ENCODE results near the gene BASP1. TPM values are rescaled to one million over a fixed set of nuclear protein-coding genes. Genes with fewer than 3 reads are reported as not detected.
A peak's percentile ranks its signal among the peaks of the same experiment; 100 is the strongest.
"Not testable (repeated sequence)": the region's sequence is repeated elsewhere in the genome, so short reads cannot be mapped to it uniquely, and the experiment has no call there.

BASP1 gene
- total RNA-seq, 1 experiment from 2014 or later = 12.6 TPM

DNA sequence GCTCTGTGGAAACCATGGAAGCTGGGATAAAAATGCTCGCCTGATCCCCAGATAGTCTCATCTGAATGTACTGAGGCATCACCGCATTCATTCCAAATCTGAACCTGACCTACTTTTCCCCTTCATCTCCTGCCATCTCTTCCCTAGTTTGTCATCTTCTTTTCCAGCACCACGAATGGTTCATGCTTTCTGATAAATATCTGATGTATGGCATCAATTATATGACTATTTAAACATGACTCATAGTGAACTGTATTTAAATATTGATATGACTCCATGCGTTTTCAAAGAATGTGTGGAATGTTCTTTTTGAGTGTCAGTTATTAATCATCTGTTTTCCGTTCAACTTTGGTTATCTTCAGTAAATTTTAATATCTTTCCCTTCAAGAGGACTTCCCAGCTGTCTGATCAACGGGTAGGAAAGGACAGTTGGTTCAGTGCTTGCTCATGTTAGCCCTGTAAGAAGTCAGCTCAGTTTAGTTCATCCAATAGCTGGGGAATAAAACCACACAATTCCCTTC is 21.1 kb downstream of the BASP1 start:
- in situ Hi-C loops (cut with HindIII; ENCODE audit: low pct_unique_long_range_greater_than_20kb, low sequenced_read_pairs) = no loop called here

DNA sequence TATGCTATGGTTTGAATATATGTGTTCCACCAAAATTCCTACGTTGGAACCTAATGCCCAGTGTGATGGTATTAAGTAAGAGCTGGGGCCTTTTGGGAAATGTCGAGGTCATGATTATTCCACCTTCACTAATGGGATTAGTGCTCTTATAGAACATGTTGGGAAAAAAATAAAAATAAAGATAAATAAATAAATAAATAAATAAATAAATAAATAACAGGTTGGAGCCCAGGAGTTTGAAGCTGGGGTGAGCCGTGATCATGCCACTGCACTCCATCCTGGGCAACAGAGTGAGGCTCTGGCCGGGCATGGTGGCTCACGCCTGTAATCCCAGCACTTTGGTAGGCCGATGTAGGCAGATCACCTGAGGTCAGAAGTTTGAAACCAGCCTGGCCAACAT is 22.5 kb downstream of the BASP1 start:
- in situ Hi-C loops (cut with HindIII; ENCODE audit: low pct_unique_long_range_greater_than_20kb, low sequenced_read_pairs) = no loop called here
- no peak for DNase-seq (ENCODE audit: low read depth)

More for the DNA sequence above, 21.1 kb downstream of the BASP1 start:
- no peak for DNase-seq (ENCODE audit: low read depth)

DNA sequence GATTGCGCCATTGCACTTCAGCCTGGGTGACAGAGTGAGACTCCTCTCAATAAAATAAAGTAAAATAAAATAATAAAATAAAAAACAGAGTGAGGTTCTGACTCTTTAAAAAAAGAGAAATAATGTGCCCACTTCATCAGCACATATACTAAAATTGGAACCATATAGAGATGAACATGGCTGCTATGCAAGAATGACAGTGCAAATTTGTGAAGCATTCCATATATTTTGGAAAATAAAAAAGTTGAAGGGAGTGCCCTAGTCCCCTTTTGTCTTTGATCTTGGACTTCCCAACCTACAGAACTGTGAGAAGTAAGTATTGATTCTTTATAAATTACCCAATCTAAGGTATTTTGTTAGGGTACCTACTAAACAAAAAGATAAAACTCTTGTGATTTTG is 23.1 kb downstream of the BASP1 start:
- no peak for DNase-seq (ENCODE audit: low read depth)
- in situ Hi-C loops (cut with HindIII; ENCODE audit: low pct_unique_long_range_greater_than_20kb, low sequenced_read_pairs) = no loop called here

DNA sequence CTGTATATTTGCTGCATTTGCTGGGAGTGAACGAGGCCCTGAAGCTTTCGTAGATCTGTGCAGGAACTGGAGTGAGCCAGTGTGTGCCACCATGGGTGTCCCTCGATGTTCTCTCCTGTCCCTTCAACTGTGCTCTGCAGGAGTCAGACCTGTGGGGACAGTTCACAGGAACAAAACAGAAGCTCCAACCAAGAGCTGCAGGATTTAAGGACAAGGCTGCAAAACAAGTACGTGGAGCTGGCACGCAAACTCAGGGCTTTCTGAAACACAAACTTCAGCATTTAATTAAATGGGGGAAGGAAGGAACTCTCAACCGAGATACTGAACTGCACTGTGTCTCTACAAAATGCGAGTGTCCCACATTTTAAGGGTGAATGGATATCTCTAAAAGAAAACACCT is 24.2 kb downstream of the BASP1 start:
- DNase-seq (ENCODE audit: low read depth) = no peak
- in situ Hi-C loops (cut with HindIII; ENCODE audit: low pct_unique_long_range_greater_than_20kb, low sequenced_read_pairs) = no loop called here

DNA sequence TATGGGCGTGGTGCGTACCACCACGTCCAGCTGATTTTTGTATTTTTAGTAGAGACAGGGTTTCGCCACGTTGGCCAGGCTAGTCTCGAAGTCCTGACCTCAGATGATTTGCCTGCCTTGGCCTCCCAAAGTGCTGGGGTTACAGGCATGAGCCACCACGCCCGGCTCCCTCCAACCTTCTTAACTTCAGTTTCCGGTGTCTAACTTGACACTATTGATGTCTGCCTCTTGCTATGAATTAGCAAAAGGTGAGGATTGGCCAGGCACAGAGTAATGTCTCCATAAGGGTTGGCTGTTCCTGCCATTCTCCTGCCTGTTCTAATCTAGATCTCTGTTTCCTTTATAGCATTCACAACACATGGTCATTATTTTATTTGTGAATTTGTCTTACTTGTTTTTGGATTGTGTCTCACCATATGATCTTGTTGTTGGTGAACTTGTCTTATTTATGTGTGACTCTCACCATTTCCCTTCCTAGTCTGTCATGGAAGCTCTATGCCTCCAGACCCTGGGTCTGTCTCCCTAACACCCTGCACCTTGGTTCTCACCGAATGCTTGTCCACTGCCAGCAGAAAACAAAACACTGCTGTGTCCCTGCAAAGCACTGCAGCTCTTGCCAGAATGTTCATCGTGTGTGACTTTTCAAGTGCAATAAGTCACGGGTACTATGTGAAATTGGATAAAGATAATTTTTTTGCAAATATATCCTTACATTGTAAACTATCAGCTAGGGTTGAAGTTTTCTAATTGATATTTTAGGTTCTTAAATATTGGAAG is 26.0 kb downstream of the BASP1 start:
- in situ Hi-C loops (cut with HindIII; ENCODE audit: low pct_unique_long_range_greater_than_20kb, low sequenced_read_pairs) = no loop called here
- no peak for DNase-seq (ENCODE audit: low read depth)

DNA sequence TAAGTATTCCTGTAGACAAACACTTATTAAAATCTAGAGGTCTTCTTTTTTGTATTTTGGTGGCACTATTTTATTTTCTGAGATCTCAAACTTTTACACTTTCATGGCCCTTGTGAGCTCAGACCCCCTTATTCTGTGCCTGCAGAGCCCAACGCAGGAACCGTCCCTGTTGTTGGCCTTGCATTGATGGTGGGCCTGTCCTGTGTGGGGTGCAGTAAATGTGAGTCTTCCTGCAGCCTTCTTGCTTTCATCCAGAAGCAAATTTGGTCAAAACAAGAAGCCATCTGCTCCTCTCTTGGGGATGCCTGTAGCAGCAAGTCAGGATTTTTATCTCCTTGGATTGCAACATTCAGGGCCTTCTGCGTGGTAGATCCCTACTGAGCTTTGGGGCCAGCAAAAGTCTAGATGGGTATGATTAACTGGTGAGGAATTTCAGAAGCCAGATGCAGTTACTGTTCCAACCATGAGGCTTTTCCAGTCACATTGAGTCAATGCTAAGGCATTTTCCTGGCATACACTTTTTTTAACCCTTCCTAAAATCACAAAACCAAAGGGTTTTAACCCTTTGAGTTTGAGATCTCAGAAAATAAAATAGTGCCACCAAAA is 31.7 kb downstream of the BASP1 start:
- DNase-seq (ENCODE audit: low read depth) = peak; percentile 60
- in situ Hi-C loops (cut with HindIII; ENCODE audit: low pct_unique_long_range_greater_than_20kb, low sequenced_read_pairs) = no loop called here

DNA sequence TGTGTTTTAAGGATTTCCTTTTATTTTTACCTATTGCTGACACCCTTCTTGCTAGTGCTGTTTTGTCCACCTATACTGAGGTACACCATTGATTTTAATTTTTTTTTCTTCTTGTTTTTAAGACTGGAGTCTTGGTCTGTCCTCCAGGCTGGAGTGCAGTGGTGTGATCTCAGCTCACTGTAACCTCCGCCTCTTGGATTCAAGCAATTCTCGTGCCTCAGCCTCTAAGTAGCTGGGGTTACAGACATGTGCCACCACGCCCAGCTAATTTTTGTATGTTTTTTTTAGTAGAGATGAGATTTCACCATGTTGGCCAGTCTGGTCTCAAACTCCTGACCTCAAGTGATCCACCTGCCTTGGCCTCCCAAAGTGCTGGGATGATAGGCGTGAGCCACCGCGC is 32.4 kb downstream of the BASP1 start:
- DNase-seq (ENCODE audit: low read depth); in situ Hi-C loops (cut with HindIII; ENCODE audit: low pct_unique_long_range_greater_than_20kb, low sequenced_read_pairs): not testable (repeated sequence)

DNA sequence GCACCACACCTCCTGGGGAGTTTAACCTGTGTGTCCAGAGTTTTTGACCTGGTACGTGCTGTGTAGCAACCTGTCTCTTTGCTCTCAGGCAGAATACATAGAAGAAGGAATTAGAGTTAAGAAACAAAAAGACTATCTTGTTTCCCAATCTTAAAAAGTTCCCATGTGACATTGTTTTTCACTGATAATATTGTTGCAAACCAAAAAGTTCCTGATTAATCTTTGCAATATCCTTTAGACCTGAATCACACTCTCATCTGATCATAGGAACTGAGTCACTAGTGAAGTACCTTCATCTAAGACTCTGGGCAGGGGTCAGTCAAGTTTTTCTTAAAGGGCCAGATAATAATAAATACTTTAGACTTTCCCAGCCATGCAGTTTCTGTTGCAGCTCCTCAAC is 35.1 kb downstream of the BASP1 start:
- in situ Hi-C loops (cut with HindIII; ENCODE audit: low pct_unique_long_range_greater_than_20kb, low sequenced_read_pairs) = no loop called here
- no peak for DNase-seq (ENCODE audit: low read depth)

DNA sequence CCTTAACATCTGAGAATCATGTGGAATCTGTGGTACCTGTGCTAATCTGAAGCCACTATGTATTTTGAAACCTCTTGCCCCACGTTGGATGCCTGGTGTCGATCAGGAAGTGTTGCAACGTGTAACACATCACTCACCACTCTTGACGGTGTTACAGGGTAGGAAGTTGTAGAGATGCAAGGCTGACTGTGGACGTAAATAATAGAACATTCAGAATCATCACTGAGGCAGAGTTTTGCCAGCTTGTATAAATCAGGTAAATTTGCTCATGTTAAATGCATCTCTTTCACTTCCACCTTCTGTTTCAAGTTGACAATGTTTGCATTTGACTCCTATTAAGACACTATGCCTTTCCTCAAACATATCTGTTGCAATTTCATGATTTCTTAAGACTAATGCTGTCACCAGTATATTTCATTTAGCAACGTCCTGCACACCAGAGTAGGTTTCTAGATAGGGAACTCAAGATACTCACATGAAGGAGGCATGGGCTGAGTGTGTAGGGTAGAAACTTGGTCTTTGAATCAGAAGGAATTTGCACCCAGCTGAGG is 38.1 kb downstream of the BASP1 start:
- DNase-seq (ENCODE audit: low read depth) = no peak
- in situ Hi-C loops (cut with HindIII; ENCODE audit: low pct_unique_long_range_greater_than_20kb, low sequenced_read_pairs) = no loop called here

DNA sequence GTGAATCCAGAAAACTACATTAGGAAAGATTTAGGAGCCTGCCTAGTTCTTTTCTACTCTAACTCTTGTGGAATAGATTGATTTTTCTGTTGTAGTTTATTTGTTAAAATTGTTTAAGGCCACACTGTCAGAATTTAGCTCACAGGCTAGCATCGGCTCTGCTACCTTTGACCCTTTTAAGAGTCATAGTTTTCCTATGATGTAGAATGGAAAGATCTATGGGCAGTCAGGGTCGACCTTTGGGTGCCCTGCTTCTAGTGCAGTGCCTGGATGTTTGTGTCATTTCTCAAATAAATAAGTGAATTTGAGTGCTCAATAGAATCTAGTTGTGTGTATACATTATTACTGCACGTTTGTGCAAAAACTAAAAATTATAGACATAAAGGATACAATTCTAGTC is 38.7 kb downstream of the BASP1 start:
- in situ Hi-C loops (cut with HindIII; ENCODE audit: low pct_unique_long_range_greater_than_20kb, low sequenced_read_pairs) = no loop called here
- DNase-seq (ENCODE audit: low read depth) = no peak

DNA sequence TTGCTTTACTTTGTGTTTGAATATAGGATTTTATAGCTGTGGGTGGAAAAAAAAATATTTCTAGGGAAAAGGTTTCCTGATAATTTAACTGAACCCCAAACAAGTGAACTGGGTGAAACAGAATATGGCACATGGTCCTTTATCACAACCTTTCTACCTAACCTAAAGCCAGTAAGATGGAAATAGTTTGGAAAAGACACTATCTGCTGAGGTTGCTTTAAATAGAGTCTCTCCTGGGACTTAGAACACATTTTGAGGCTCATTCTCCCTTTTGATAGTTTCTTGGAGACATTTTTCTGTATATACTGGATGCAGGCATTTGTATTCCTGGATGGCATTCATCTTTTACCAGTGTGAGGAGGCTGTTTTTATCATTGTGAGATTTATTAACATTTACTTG is 39.4 kb downstream of the BASP1 start:
- no peak for DNase-seq (ENCODE audit: low read depth)
- in situ Hi-C loops (cut with HindIII; ENCODE audit: low pct_unique_long_range_greater_than_20kb, low sequenced_read_pairs) = no loop called here

DNA sequence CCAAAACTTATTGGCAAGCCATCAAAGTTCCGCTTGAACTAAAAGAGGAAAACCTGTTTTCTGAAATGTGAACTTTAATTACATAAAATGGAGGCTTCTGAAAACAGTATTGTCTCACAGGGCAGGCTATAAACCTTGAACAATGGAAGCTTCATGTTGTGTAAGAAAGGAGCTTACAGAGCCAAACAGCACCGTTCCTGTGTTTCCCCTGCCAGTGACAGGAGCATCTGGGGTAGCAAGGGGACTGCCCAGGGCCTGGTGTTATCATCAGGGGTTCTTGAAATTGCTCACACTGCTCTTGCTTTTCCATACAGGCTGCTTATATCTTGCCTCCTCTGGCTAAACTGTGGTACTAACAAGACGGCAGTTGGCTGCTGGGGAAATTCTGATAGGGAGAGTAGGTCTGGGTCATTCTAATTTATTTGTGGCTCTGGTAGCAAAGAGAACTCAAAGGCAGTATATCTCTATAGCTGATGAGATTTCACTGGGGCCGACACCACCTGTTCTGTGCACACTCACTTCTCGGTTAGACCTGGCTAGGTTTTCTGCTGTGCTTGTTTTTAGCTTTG is 40.4 kb downstream of the BASP1 start:
- in situ Hi-C loops (cut with HindIII; ENCODE audit: low pct_unique_long_range_greater_than_20kb, low sequenced_read_pairs) = no loop called here
- DNase-seq (ENCODE audit: low read depth) = no peak

DNA sequence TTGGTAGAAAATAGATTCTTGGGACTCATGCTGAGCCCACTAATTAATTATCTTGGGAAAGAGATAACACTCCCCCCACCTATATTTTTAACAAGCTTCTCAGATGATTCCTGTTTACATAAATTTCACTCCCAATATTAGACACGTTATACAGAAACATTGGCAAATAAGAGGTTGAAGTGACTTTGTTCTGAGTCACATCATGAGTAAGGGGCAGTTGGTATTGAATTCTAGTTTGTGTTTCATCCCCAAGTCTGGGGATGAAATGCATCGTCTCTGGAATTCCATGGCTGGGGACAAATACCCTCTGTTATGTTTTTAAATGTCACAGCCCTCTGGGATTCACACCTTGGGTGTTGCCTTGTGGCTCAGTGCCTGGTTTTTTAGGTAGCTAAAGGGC is 41.0 kb downstream of the BASP1 start:
- in situ Hi-C loops (cut with HindIII; ENCODE audit: low pct_unique_long_range_greater_than_20kb, low sequenced_read_pairs) = no loop called here
- DNase-seq (ENCODE audit: low read depth) = no peak

DNA sequence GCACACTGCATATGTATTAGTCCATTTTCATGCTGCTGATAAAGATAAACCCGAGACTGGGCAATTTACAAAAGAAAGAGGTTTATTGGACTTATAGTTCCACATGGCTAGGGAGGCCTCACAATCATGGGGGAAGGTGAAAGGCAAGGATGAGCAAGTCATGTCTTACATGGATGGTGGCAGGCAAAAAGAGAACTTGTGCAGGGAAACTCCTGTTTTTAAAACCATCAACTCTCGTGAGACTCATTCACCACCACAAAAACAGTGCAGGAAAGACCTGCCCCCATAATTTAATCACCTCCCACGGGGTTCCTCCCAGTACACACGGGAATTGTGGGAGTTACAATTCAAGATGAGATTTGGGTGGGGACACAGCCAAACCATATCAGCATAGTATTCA is 41.6 kb downstream of the BASP1 start:
- in situ Hi-C loops (cut with HindIII; ENCODE audit: low pct_unique_long_range_greater_than_20kb, low sequenced_read_pairs); DNase-seq (ENCODE audit: low read depth): not testable (repeated sequence)

DNA sequence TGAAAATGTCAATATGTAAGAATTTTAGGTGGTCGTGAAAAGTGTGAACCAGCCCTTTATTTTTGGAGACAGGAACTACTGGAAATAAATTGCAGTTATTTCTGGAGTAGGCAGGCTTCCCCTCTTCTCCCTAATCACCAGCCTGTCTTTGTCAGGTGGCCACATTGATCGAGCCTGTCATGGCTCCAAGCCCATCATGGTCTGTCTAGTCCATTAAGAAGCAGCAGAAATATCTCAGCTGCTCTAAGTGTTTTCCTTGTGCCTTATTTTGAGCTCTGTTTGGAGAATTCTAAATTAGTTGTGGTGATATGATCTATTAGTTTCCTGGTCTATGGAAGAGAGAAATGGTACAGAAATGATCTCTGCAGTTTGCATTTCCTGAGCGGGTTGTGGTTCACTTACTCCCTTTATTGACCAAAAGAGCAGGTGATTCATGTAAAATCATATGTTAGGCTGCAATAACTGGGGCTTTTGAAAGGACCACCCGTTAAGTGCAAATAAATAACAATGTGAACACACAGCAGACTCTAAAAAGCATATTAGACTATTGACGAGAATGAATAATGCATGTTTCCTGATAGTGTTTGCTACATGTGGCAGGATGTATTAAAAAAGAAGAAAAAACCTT is 42.3 kb downstream of the BASP1 start:
- DNase-seq (ENCODE audit: low read depth) = no peak

DNA sequence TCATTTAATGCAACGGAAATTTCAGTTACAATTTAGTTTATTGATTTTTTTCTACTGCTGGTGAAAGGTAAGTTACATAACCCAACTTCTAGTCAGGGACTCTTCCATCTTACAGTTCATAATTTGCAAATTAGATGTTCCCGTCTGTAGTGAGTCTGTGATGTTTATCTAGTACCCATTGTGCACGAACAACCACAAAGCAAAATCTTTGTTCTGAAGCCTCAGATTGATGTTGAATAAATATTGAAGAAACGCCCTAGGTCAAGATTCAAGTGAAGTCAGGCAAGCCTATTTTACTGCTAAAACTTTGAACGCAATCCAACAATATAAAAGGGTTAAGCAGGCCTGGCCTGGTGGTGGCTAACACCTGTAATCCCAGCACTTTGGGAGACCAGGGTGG is 43.1 kb downstream of the BASP1 start:
- no peak for DNase-seq (ENCODE audit: low read depth)
- in situ Hi-C loops (cut with HindIII; ENCODE audit: low pct_unique_long_range_greater_than_20kb, low sequenced_read_pairs) = no loop called here

More for the DNA sequence above, 42.3 kb downstream of the BASP1 start:
- in situ Hi-C loops (cut with HindIII; ENCODE audit: low pct_unique_long_range_greater_than_20kb, low sequenced_read_pairs) = no loop called here

DNA sequence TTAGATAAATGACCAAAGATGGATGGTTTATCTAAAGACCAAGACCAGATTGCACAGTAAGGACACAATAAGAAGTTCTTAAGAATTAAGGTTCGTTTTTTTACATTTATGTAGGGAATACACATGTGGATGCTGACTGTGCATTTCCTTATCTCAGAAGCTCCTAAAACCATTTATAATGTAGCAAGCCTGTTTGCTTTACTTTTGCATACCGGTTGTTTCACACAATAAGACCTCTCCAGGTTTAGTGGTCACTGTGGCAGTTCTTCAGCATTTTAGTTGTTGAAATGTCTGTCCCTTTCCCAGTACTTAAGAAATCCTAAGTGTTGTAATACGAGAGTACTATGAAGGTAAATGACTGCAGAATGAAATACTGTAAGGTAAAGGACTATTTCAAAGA is 43.6 kb downstream of the BASP1 start:
- in situ Hi-C loops (cut with HindIII; ENCODE audit: low pct_unique_long_range_greater_than_20kb, low sequenced_read_pairs) = no loop called here
- no peak for DNase-seq (ENCODE audit: low read depth)

DNA sequence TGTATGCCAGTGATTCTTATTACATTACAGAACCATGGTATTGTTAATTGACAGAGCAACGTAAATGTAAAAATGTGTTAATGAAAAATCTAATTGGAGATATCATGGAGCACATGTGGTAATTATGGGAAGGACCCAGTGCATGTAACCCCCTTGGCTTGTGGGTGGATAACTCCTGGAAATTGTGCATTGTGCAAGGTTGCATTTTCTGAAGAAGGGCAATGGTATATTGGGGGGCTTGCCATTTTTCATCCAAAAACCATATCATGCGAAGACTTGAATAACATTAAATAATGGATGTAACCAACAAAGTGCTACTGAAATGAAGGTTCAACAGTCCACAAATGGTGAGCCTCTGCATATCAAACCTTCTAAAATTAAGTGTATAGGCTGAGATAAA is 47.6 kb downstream of the BASP1 start:
- DNase-seq (ENCODE audit: low read depth) = no peak
- in situ Hi-C loops (cut with HindIII; ENCODE audit: low pct_unique_long_range_greater_than_20kb, low sequenced_read_pairs) = no loop called here

DNA sequence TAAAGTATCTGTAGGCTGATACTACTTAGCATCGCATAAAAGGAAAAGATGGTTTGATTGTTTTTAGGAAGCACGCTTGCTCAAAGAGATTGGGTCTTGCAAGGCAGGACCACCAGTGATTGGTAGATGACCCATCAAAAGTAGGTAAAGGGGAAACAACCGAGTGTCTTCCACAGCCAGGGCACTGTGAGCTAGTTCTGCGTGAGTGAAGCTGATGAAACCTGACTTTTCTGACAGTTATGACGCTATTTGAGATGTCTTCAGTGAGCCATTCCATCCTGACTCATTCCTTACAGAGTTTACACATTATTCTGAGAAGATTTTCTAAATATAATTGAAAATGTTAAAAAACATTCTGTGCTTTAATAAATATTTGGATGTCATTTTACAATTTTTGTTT is 49.7 kb downstream of the BASP1 start:
- in situ Hi-C loops (cut with HindIII; ENCODE audit: low pct_unique_long_range_greater_than_20kb, low sequenced_read_pairs) = no loop called here
- DNase-seq (ENCODE audit: low read depth) = no peak

Data from Caki2 (cell line).